Mammary epithelial cell (primary cell): ENCODE measurements around the gene TENT4B.

Experiments used
- CTCF ChIP-seq, 2 donors: IDR thresholded peaks in 1 of 2; conservative IDR thresholded peaks in 1 of 2; 2 replicates each; pipeline ENCODE4 v1.5.1; 2011 to 2012; ENCODE audit warnings: inconsistent platforms in 2 of 2, low read length in 2 of 2, mild to moderate bottlenecking in 2 of 2, control low read depth in 1 of 2, low read depth in 1 of 2; ENCODE audit not compliant: insufficient read depth in 1 of 2; ENCODE audit errors: extremely low read depth in 1 of 2
- EZH2 ChIP-seq: IDR thresholded peaks from 2 replicates; pipeline ENCODE4 v1.6.1; 2012; ENCODE audit warnings: low read length, inconsistent platforms, borderline replicate concordance

GRCh38 chr16:50156590-50156989 is 3.5 kb downstream of the TENT4B start:
- TF ChIP-seq CTCF (conservative IDR thresholded peaks at IDR 0.05 in 1 of 2, IDR thresholded peaks at IDR 0.05 in 1 of 2; ENCODE audit: extremely low read depth in 1 of 2, insufficient read depth in 1 of 2, low read depth in 1 of 2, low read length in 2 of 2) (no peak), EZH2 (no peak)
